Measurements from ENCODE around the gene PARD6G.

DNA sequence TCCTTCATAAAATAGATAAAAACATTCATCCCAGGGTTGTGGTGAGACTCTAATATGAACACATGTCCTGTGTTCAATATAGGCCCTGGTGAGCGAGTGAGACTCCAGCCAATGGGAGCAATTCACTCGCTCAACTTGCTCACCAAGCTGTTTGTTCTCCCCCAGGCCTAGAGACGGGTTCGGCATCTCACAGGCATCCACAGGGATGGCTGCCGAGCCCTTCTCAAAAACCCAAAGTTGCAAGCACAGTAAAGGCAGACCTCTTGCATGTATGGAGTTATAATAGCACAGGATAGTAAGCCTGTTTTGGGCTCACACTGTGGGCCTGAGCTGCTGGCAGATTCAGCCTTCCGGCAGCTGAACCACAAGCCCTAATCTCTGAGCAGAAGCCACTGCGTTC is 15.7 kb downstream of the PARD6G start:
- TF ChIP-seq, protein P1, sequence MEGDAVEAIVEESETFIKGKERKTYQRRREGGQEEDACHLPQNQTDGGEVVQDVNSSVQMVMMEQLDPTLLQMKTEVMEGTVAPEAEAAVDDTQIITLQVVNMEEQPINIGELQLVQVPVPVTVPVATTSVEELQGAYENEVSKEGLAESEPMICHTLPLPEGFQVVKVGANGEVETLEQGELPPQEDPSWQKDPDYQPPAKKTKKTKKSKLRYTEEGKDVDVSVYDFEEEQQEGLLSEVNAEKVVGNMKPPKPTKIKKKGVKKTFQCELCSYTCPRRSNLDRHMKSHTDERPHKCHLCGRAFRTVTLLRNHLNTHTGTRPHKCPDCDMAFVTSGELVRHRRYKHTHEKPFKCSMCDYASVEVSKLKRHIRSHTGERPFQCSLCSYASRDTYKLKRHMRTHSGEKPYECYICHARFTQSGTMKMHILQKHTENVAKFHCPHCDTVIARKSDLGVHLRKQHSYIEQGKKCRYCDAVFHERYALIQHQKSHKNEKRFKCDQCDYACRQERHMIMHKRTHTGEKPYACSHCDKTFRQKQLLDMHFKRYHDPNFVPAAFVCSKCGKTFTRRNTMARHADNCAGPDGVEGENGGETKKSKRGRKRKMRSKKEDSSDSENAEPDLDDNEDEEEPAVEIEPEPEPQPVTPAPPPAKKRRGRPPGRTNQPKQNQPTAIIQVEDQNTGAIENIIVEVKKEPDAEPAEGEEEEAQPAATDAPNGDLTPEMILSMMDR (IDR thresholded peaks at IDR 0.05; ENCODE audit: insufficient read depth, low read depth, low read length) = no peak
- TF ChIP-seq EZH2 (IDR thresholded peaks at IDR 0.05; ENCODE audit: insufficient read depth, low read length) = no peak

All from astrocyte (in vitro differentiated cells and primary cell).